NCI-H187 treated with DMSO at 0.1 percent for 48 hours (cell line): ENCODE data around the gene NUP210.
"Not testable (repeated sequence)": the region's sequence is repeated elsewhere in the genome, so short reads cannot be mapped to it uniquely, and the experiment has no call there.

Experiments
- DNase-seq: peaks from one replicate; lab custom pipeline; 2025; lab: John Stamatoyannopoulos, UW

NUP210 gene

DNA sequence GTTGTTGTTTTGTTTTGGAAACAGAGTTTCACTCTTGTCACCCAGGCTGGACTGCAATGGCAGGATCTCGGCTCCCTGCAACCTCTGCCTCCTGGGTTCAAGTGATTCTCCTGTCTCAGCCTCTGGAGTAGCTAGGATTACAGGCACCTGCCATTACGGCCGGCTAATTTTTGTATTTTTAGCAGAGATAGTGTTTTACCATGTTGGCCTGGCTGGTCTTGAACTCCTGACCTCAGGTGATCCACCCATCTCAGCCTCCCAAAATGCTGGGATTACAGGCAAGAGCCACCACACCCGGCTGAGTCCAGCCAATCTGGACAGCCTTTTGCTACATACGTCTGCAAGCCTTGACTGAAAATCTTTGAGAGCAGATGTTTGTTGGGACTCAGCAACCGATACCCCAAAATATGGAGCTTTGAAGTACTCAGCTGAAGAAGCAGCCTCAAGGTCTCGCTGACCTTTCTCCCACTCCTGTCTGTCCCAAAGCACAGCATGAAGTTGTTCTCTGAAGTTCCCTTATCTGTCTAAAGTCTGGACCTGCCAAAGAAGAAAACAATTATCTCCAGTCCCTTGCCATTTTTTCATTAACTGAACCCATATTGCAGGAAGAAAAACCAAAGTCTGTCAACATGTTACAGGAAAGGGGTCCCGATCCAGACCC is 9.6 kb upstream of the NUP210 start:
- DNase-seq = no peak

DNA sequence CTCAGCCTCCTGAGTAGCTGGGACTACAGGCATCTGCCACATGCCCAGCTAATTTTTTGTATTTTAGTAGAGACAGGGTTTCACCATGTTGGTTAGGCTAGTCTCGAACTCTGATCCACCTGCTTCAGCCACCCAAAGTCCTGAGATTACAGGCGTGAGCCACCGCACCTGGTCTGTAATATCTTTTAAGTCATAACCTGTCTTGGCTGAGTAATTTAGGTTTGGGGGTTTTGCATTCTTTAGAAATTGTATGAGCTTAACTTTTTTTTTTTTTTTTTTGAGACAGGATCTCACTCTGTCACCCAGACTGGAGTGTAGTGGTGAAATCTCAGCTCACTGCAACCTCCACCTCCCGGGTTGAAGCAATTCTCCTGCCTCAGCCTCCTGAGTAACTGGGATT is 8.6 kb upstream of the NUP210 start:
- not testable (repeated sequence) for DNase-seq

DNA sequence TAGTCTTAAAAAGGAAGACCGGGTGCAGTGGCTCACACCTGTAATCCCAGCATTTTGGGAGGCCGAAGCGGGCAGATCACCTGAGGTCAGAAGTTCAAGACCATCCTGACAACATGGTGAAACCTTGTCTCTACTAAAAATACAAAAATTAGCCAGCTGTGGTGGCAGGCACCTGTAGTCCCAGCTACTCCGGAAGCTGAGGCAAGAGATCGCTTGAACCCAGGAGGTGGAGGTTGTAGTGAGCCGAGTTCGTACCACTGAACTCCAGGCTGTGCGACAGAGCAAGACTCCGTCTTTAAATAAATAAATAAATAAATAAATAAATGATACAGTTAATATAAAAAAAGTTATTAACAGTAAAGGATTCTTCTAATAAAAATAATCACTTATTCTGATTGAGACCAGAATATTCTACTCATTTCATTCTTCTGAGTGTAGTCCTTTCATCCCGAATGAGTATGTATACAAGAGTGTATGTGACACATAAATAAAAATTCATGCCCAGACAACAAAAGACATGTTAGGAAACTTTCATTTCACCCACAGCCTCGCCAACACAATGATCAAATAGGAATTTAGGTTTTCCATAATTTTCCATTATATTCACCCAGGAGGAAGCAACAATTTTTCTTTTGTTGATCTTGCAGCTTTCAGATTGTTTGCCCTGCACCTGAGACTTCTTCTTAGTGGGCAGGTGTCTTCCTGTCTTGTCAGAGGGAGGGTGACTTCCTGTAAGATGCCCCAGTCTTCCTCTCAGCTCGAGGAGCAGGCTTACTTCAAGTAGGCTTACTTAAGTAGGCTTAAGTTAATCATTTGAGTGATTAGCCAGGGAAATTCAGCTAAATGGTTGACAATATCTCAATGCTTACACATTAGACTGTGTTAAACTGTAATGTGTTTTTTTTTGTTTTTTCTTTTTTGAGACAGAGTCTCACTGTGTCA is 7.8 kb upstream of the NUP210 start:
- no peak for DNase-seq

DNA sequence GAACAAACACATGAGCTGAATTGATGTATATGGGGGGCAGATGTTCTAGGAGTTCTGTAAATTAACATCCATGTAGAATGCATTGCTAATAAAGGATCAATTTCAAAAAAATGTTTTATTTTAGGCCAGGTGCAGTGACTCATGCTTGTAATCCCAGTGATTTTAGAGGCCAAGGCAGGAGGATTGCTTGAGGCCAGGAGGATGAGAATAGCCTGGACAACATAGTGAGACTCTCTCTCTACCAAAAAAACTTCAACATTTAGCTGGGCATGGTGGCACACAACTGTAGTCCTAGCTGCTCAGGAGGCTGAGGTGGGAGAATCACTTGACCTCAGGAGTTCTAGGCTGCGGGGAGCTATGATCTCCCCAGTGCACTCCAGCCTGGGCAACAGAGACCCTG is 6.5 kb upstream of the NUP210 start:
- DNase-seq = no peak

DNA sequence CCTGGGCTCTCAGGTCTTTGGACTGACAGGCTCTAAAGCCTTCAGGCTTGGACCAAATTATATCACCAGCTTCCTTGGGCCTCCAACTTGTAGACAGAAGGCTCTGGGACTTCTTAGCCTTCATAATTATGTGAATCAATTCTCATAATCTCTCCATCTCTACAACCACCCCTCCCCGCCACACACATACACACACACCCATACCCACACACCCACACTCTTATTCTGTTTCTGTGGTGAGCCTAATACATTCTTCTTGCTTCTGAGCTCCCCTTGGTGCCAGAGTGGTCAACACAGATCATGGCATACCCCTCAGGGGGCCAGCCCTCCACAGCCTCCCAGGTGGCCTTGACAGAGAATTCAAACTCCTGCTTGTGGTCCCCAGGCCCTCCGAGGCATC is 5.6 kb upstream of the NUP210 start:
- DNase-seq = no peak

DNA sequence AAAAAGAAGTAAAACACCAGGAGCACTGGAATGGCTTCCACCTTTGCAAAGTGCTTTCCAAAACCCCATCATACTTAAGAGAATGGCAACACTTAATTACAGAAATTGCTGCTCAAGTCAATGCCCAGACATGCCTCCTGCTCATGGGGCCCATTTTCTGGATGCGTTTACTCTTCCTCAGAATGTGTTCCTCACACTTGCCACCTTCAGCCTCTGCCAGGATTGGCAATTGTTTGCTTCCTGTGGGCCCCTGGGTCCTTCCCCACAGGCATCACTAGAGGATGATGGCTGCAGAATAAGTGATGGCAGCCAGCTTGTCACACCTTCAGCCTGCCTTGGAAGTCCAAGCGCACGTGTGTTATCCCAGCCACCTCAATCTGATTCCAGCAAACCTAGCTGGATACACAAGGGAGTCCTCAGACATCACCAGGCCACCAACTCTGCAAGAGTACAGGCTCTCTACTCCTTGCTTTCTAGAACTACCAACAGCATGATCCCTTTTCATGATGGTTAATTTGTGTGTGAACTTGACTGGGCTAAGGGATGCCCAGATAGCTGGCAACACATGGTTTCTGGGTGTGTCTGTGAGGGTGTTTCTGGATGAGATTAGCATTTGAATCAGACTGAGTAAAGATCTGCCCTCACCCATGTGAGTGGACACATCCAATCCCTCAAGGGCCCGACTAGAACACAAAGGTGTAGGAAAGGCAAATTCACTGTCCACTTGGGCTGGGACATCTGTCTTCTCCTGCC is 4.9 kb upstream of the NUP210 start:
- DNase-seq = no peak

DNA sequence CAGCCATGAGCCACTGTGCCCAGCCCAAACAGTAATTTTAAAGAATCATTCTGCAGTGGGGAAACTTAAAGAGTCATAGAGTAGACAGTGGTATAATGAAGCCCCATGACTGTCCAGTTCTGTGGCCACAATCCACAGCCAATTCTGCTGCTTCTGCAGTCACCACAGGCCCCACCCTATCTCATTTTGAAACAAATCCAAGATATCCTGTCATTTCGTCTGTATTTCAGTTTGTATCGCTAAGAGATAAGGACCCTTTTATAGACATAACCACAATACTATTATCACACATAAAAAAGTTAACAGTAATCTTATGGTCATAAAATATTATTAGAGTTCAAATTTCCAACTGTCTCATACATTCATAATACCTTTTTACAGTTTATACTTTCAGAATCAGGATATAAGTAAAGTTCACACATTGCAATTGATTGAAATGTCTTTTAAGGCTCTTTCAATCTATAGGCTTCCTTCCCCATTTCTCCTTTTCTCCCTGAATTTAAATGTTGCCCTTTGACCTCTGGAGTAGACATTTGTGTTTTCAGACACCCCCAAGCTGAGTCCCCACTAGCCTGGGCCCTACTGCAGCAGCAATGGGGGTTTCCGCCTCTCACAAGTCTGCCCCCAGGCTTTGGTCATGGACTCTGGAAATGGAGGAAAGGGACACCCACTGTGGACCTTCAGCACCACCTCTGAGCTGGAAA is 4.2 kb upstream of the NUP210 start:
- DNase-seq = no peak

DNA sequence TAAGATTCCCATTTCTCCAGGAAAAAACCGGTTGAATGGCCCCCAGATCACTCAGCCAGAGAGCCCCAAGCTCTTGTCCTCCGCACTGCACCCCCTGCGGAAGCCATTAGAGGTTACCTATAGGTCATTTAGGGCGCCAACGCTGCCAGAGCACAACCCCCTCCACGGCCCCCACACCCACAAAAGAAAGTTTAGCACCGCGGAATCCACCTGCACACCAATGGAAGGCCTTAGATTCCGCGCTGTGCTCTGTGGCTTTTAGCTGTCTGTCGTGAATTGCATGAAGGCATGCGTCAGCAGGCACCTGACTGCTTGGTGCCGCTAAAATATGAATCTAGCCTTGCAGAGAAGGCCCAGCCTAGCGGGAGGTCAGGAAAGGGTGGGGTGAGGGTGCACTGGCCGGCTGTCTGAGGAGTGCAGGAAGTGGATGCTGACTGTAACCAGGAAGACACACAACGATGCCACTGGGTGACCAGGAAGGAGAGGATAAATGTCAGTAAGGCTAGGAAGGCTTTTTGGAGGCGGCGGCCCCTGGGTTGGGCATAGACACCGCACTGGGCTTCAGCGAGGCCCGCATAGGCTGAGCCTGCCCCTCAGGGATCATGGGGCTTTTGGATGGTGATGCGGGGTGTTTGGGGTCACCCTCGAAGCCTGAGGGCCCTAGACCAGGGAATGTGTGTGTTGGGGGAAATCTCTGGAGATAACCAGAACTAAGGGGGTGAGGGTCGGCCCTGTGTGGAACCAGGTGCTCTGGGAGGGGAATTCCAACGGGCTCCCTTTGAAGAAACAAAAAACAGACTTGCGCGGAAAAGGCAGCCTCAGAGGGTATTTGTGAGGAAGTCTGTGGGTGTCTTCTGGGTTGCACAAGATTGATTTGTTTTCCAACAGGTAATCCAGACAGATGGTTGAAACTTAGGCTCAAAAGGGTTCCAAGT is 976 bp upstream of the NUP210 start:
- no peak for DNase-seq

DNA sequence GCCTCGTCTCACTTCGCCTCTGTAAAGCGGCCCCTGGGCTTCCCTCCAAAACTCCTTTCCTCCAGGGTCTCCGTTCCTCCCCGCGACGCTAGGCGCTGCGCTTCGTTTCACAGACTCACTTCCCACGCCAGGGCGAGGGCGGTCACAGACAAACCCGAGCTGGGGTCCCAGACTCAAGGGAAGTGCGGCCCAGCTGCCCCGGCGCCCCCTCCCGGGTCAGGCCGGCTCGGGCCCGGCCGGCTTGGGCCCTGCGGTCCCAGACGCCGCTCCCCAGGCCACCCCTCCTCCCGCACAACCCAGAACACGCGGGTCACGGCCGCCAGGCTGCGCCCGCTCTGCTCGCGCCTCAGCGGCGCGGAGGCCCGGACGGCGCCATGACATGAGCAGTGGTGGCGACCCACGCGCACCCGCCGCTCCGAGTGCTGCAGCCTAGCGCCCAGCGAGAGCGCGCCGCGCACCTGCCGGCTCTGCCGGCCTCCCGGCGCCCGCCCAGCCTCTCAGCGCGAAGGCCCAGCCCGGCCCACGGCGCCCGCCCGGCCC is 547 bp downstream of the NUP210 start:
- no peak for DNase-seq

DNA sequence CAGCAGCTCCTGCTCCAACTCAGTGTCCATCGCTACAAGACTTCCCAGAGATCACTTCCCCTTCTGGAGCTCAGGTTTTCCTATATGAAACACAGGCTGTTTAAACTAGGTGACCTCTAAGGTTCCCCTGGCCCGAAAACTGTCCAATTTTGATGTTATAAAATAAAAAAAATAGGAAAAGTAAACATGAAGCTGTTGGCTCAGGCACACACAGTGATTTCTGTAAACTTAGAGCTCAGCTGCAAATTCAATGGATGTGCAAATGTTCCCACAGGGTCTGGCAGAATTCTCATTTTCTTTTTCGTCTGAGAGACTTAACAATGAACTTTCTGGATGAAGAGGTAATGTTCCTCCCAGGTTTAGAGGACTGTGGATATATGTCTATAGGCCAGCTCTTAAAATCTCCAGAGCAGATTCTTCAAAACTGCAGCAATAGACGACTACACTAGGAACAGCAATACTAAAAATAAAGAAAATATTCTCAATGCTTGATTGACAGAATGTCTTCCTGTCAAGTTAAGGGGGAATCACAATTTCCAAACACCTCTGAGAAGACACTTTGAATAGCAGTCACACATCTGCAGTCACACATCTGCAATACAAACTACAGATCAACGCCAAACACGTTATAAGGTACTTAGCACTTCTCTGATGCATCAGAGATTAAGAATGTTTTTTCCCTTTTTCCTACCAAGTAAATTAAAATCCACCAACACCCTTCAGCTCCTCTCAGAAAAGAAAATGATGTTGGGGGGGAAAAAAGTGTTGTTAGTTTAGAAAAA is 2.8 kb downstream of the NUP210 start:
- DNase-seq = no peak

DNA sequence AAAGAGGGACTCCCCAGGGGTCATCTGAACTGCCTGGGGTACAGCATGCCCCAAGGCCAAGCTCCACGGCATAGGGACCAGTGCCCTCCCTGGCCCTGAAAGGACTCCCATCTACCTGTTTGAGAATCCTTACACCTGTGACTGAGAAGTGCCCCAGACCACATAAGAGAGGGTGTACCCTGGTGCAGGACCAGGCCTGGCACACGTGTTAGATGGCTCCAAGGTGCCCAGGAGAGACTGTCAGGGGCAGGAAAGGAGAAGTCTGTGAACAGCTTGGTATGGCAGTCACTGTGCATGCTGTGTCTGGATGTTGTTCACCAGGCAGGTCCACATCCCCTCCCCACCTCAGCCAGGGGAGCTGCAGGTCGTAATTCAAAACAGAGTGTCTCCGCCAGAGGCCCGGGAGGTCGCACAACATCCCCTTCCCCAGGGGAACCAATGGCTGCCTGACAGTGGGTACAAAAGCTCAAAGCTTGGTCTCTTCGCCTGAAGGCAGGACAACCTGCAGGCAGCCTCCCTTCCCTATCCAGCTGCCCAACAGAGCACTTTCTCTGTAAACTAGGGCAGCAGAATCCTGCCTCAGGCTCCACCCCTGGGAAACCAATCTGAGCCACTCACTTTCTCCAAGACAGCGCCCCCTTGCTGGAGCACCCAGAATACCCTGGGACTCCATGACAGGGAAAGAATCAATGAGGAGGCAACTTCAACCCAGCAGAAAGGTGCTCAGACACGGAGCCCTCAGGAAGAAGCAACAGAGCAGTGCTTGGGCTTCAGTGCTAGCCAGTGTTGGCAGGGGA is 3.9 kb downstream of the NUP210 start:
- no peak for DNase-seq

DNA sequence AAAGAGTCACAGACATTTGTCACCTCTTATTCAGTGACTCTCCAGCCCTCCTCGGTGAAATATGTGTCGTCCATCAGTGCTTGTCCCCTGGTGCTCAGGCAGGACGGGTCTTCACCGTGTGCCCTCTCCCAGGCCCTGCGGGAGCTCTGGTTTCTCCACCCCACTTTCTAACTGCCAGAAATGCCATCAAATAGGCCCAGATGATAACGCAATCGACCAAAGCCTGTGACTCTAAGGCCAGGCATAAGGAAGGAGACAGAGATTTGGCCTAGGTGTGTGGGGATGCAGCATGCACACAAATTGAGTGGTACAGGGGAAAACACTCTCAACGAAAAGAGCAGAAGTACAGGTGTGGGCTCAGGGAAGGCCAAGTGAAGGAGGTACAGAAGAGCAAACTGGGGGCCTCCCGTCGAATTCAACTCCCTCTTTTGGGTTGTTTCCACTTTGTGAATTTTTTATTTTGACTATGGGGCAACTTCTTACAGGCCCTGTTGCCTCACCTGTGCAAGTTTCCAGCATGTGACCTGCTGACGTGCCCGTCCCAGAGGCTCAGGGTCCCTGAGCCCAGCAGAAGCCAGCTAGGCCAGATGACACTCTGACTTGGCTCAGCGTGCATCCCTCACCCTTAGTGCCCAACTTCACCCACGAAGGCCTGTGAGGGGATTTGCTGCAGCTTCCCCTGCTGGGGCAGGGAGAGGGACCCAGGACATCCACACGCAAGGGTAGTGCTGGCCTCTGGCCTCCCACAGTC is 4.7 kb downstream of the NUP210 start:
- no peak for DNase-seq

DNA sequence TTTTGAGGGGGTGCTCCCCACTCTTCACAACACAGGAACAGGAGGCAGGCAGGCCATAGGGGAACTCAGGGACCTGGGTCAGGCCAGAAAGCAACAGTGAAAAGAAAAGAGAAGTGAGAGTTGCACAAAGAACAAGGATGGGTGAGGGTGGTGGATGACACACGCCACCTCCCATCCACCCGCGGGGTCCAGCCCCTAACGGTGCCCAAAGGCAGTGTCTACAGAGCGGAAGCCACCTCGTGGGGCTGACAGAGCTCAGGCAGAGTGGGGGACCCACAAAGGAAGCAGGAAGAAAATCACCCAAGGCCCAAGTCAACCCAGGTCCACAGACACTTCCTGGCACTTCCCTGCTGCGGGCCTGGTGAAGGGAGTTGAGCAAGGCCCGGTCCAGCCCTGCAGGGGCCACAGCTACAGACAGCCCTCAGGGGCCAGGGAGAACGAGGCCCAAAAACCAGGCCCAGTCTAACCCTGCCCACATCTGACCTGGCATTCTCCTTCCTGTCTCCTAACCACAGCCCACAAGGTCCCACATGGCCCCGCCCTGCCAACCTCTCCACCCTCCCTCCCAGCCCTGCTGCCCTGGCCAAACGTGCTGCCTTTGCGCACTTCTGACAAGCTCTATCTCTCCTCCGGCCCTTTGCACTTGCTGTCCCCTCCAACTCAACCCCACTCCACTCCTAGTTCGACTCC is 5.9 kb downstream of the NUP210 start:
- DNase-seq = no peak

DNA sequence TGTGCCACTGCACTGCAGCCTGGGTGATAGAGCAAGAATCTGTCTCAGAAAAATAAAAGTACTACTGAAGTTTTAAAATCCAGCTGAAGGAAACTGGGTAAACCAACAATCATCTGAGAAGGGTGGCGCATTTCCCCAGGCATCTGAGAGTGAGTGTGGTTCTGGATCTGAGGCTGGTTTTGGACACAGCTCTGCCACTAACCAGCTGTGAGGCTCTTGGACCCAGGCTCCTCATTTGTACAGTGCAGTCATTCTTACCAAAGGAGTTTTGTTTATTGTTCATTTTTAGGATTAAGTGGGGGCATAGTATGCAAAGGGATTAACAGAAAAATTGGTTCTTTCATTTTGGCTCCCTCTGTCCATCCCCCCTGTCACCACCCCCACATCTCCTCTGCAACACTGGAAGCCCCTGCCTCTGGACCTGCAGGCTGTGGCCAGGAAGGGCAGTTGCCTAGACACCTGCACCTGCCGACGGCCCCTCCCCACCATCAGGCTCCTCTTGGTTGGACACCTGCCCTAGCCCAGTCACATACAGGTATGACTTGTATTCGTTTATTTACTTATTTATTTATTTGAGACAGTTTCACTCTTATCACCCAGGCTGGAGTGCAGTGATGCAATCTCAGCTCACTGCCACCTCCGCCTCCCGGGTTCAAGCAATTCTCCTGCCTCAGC is 8.8 kb downstream of the NUP210 start:
- DNase-seq = no peak

DNA sequence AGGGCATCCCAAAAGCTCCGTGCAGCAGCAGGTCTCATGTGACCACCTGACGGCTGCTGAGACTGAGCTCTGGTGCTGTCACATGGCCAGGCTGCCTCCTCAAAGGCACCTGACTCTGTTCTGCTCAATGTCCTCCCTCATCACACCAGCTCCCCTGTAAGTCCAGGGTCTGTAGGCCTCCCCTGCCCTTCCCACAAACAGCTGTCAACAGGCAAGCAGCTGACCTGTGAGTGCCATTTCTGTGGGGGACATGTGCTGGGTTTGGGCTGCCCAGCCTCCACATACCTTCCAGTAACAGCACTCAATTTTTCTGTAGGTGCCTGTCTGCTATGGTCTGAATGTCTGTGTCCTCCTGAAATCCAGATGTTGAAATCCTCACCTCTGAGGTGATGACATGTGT is 11.2 kb downstream of the NUP210 start:
- DNase-seq = no peak

DNA sequence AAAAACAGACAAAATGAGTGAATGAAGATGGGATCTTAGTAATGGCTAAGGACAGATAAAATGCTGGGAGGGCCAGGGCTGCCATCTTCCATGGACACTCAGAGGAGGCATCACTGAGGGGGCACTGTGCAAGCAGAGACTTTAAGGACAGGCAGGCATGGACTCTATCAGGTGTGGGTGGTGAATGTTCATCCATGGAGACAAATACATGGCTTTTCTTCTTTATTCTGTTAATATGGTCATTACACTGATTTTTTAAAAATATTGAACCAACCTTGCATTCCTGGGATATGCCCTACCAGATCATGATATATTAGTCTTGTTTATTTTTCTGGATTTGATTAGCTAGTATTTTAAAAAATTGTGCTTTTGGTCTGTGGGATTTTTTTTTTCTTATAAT is 12.2 kb downstream of the NUP210 start:
- DNase-seq = no peak

DNA sequence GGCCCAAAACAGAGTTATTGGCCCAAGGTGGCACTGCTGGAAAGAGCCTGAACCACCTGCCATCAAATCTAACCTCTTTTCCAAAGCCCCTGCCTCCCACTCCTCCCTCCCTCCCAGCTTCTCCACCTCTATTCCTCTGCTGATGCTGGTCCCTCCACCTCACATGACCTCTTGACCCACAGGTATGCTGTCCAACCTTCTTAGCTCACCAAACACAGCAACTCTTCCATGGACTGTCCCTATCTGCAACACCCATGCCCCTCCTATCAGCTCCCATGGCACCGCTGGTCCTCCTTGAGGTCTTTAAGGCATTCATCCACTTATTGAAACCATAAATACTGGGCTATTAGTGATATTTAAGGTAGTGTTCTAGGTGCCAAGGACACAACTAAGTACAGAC is 12.6 kb downstream of the NUP210 start:
- DNase-seq = no peak
